Right cardiac atrium (tissue), 5 donors: ENCODE measurements around the gene ZNHIT6. TPM values are rescaled to one million over a fixed set of nuclear protein-coding genes. Genes with fewer than 3 reads are reported as not detected.

Experiments used
- ATAC-seq, 2 donors: fragments of 200-7000 bp; cut with Tn5 transposase; one replicate each; pipeline versions ENCODE4 v1.8.0 to v1.9.1; 2020; ENCODE audit warnings: moderate library complexity in 2 of 2, mild to moderate bottlenecking in 1 of 2
- DNase-seq, 3 donors: peaks; one replicate each; pipeline ENCODE4 v3.0.0-alpha.2; 2020
- H3K27ac ChIP-seq: one replicate; pipeline ENCODE4 v1.5.1; 2013; ENCODE audit warnings: mild to moderate bottlenecking, low read length, control low read depth, moderate library complexity
- H3K27me3 ChIP-seq: one replicate; pipeline ENCODE4 v1.6.1; 2013; ENCODE audit not compliant: control insufficient read depth, insufficient read depth
- H3K4me1 ChIP-seq: one replicate; pipeline ENCODE4 v1.6.1; 2013; ENCODE audit warnings: low read length; ENCODE audit not compliant: control insufficient read depth, insufficient read depth
- H3K4me3 ChIP-seq: one replicate; pipeline ENCODE4 v1.5.1; 2013; ENCODE audit warnings: low read length, control low read depth
- H3K9me3 ChIP-seq: one replicate; pipeline ENCODE4 v1.6.1; 2013; ENCODE audit warnings: low read length; ENCODE audit not compliant: control insufficient read depth
- WGBS: extraction: QIAGEN DNeasy Blood & Tissue Kit; methylation state at CpG from one replicate; pipeline ENCODE4 v1.1.7; 2013; 5-methylcytosine and 5-hydroxymethylcytosine counted together
- intact Hi-C, 4 donors: fragments of 100-400 bp; cut with DNase I; formaldehyde crosslinking; loops; one replicate each; pipeline versions ENCODE4 v1.11.0 to v1.14.0; 2022 to 2023
- polyA plus RNA-seq: library from polyadenylated mRNA; stranded (reverse); fragments of 200-250 nt; gene quantifications from one replicate; pipeline ENCODE4 v1.2.3, GENCODE V29; 2013
- total RNA-seq, 4 donors: library from RNA; stranded (reverse); fragmentation: NEBNext Ultra II Directional; extraction: Animal tissue kit (Norgen Biotek cat#: 25700); gene quantifications; one replicate each; pipeline ENCODE4 v1.2.1, GENCODE V29; 2021
- donor health status: healthy with polysubstance abuse.
- donor health status: DM: no; HTN: yes; CAD: no.
- donor health status: DM: no; HTN: no; CAD: no.
- donor health status: DM: no; HTN: yes; CAD: no; lungs with severe emphysema.
- donor health status: DM: yes; HTN: yes; CAD: no.

The ZNHIT6 gene
- total and polyA plus RNA-seq, 5 donors = 7.7 to 13.7 (median 10.5) TPM

GRCh38 chr1:85663382-85663781, 44.9 kb downstream of the ZNHIT6 start:
- Histone ChIP-seq H3K27ac (no peak overlapping the region), H3K9me3 (no peaks in the 10 kb centered on the region), H3K4me1 (no peaks in the 10 kb centered on the region), H3K4me3 (no peak overlapping the region), H3K27me3 (no peaks in the 10 kb centered on the region)
- no peak for ATAC-seq
- intact Hi-C loops = no loop called here
- WGBS = over 99% methylated on average over 2 of the region's 2 CpGs
- DNase-seq = no peak

GRCh38 chr1:85661767-85662166, 46.5 kb downstream of the ZNHIT6 start:
- Histone ChIP-seq H3K4me3 (no peak overlapping the region), H3K27me3 (no peaks in the 10 kb centered on the region), H3K4me1 (no peaks in the 10 kb centered on the region), H3K27ac (no peak overlapping the region), H3K9me3 (no peaks in the 10 kb centered on the region)
- no peak for ATAC-seq
- 17% methylated on average over 2 of the region's 2 CpGs for WGBS
- no peak for DNase-seq
- intact Hi-C loops = no loop called here

- DNase-seq = no peak
- Histone ChIP-seq H3K9me3 (no peaks in the 10 kb centered on the region), H3K27me3 (no peaks in the 10 kb centered on the region), H3K4me3 (no peak overlapping the region), H3K4me1 (no peaks in the 10 kb centered on the region), H3K27ac (no peak overlapping the region)
- intact Hi-C loops = no loop called here
- no peak for ATAC-seq
Observed at GRCh38 chr1:85660541-85660940, 47.7 kb downstream of the ZNHIT6 start.

- Histone ChIP-seq H3K4me1 (no peaks in the 10 kb centered on the region), H3K27me3 (no peaks in the 10 kb centered on the region), H3K9me3 (no peaks in the 10 kb centered on the region), H3K27ac (no peak overlapping the region), H3K4me3 (no peak overlapping the region)
- 96% methylated on average over 1 of the region's 1 CpG for WGBS
- DNase-seq (no peak), ATAC-seq (no peak)
- intact Hi-C loops = no loop called here
Observed at GRCh38 chr1:85659174-85659573, 49.1 kb downstream of the ZNHIT6 start.

GRCh38 chr1:85656948-85657347, 51.3 kb downstream of the ZNHIT6 start:
- ATAC-seq = no peak
- intact Hi-C loops = no loop called here

GRCh38 chr1:85656256-85656655, 52.0 kb downstream of the ZNHIT6 start:
- Histone ChIP-seq H3K9me3 (no peaks in the 10 kb centered on the region), H3K4me1 (no peaks in the 10 kb centered on the region), H3K27me3 (no peaks in the 10 kb centered on the region), H3K4me3 (no peak overlapping the region), H3K27ac (no peak overlapping the region)
- WGBS = 99% methylated on average over 1 of the region's 1 CpG
- no peak for DNase-seq
- intact Hi-C loops = no loop called here
- ATAC-seq = no peak

More at GRCh38 chr1:85656948-85657347, 51.3 kb downstream of the ZNHIT6 start:
- no peak for DNase-seq
- Histone ChIP-seq H3K4me1 (no peaks in the 10 kb centered on the region), H3K27ac (no peak overlapping the region), H3K9me3 (no peaks in the 10 kb centered on the region), H3K4me3 (no peak overlapping the region), H3K27me3 (no peaks in the 10 kb centered on the region)
- WGBS = 96% methylated on average over 1 of the region's 1 CpG

- H3K4me1 ChIP-seq = no peaks in the 10 kb centered on the region
- no peak overlapping the region for H3K4me3 ChIP-seq
- ATAC-seq = no peak
- no peaks in the 10 kb centered on the region for H3K9me3 ChIP-seq
- H3K27me3 ChIP-seq = no peaks in the 10 kb centered on the region
- 100% methylated on average over 1 of the region's 1 CpG for WGBS
- no peak for DNase-seq
- H3K27ac ChIP-seq = no peak overlapping the region
- intact Hi-C loops = no loop called here
Observed at GRCh38 chr1:85655315-85655714, 52.9 kb downstream of the ZNHIT6 start.

GRCh38 chr1:85654066-85654782, 54.0 kb downstream of the ZNHIT6 start:
- Histone ChIP-seq H3K27ac (no peak overlapping the region), H3K4me1 (no peaks in the 10 kb centered on the region), H3K9me3 (no peaks in the 10 kb centered on the region), H3K27me3 (no peaks in the 10 kb centered on the region), H3K4me3 (no peak overlapping the region)
- ATAC-seq (no peak), DNase-seq (no peak)
- intact Hi-C loops = no loop called here
- 84% methylated on average over 6 of the region's 6 CpGs for WGBS

- Histone ChIP-seq H3K27me3 (no peaks in the 10 kb centered on the region), H3K27ac (no peak overlapping the region), H3K4me1 (no peaks in the 10 kb centered on the region), H3K9me3 (no peaks in the 10 kb centered on the region), H3K4me3 (no peak overlapping the region)
- intact Hi-C loops = no loop called here
- WGBS = 92% methylated on average over 3 of the region's 3 CpGs
- ATAC-seq (no peak), DNase-seq (no peak)
Observed at GRCh38 chr1:85652327-85652726, 55.9 kb downstream of the ZNHIT6 start.

- WGBS = 84% methylated on average over 1 of the region's 1 CpG
- H3K4me1 ChIP-seq = no peaks in the 10 kb centered on the region
Observed at GRCh38 chr1:85650645-85651044, 57.6 kb downstream of the ZNHIT6 start.

GRCh38 chr1:85649591-85649990, 58.6 kb downstream of the ZNHIT6 start:
- no peak for ATAC-seq
- H3K4me3 ChIP-seq = no peak overlapping the region
- intact Hi-C loops = no loop called here
- no peaks in the 10 kb centered on the region for H3K9me3 ChIP-seq
- no peak overlapping the region for H3K27ac ChIP-seq
- H3K4me1 ChIP-seq = no peaks in the 10 kb centered on the region
- no peaks in the 10 kb centered on the region for H3K27me3 ChIP-seq
- no peak for DNase-seq

More at GRCh38 chr1:85650645-85651044, 57.6 kb downstream of the ZNHIT6 start:
- Histone ChIP-seq H3K9me3 (no peaks in the 10 kb centered on the region), H3K27ac (no peak overlapping the region), H3K4me3 (no peak overlapping the region), H3K27me3 (no peaks in the 10 kb centered on the region)
- DNase-seq (no peak), ATAC-seq (no peak)
- intact Hi-C loops = no loop called here
